ENCODE results near the gene NECTIN2.
A peak's percentile ranks its signal among the peaks of the same experiment; 100 is the strongest.

Gene NECTIN2

GRCh38 chr19:44845612-44846454 is at the start of gene NECTIN2:
Gene NECTIN2 (plus strand): TSS chr19:44846297. CDS start chr19:44846526, 229 bp downstream.
- peak; percentile 47 to 66 for DNase-seq (ENCODE audit: low read depth in 2 of 2)

- no peak for DNase-seq (ENCODE audit: low read depth in 2 of 2)
These were observed 49.4 kb upstream of the NECTIN2 start for GRCh38 chr19:44796701-44797115.

- DNase-seq (ENCODE audit: low read depth in 2 of 2): no peak
These were observed 46.3 kb upstream of the NECTIN2 start for GRCh38 chr19:44799627-44800346.

- peak; percentile 60 to 64 for DNase-seq (ENCODE audit: low read depth in 2 of 2)
These were observed 45.6 kb upstream of the NECTIN2 start for GRCh38 chr19:44800461-44800860.

GRCh38 chr19:44803442-44804428 is 42.4 kb upstream of the NECTIN2 start:
- DNase-seq (ENCODE audit: low read depth in 2 of 2): no peak

GRCh38 chr19:44806291-44806690 is 39.8 kb upstream of the NECTIN2 start:
- DNase-seq (ENCODE audit: low read depth in 2 of 2): no peak

- DNase-seq (ENCODE audit: low read depth in 2 of 2): no peak
These were observed 38.9 kb upstream of the NECTIN2 start for GRCh38 chr19:44807162-44807561.

- no peak for DNase-seq (ENCODE audit: low read depth in 2 of 2)
These were observed 38.2 kb upstream of the NECTIN2 start for GRCh38 chr19:44807652-44808462.

GRCh38 chr19:44808463-44809371 is 37.4 kb upstream of the NECTIN2 start, which contains the start of gene BCAM:
Gene BCAM (plus strand): TSS chr19:44809103. CDS start chr19:44809125, 22 bp downstream.
- no peak for DNase-seq (ENCODE audit: low read depth in 2 of 2)

- no peak for DNase-seq (ENCODE audit: low read depth in 2 of 2)
These were observed 36.4 kb upstream of the NECTIN2 start for GRCh38 chr19:44809577-44810233.

GRCh38 chr19:44810234-44811121 is 35.6 kb upstream of the NECTIN2 start:
- no peak for DNase-seq (ENCODE audit: low read depth in 2 of 2)

GRCh38 chr19:44811122-44811419 is 35.0 kb upstream of the NECTIN2 start:
- DNase-seq (ENCODE audit: low read depth in 2 of 2): no peak

GRCh38 chr19:44812142-44812718 is 33.9 kb upstream of the NECTIN2 start:
- no peak for DNase-seq (ENCODE audit: low read depth in 2 of 2)

GRCh38 chr19:44813070-44813840 is 32.8 kb upstream of the NECTIN2 start:
- DNase-seq (ENCODE audit: low read depth in 2 of 2): no peak

- DNase-seq (ENCODE audit: low read depth in 2 of 2): no peak
These were observed 32.1 kb upstream of the NECTIN2 start for GRCh38 chr19:44813841-44814470.

GRCh38 chr19:44814517-44814916 is 31.6 kb upstream of the NECTIN2 start:
- no peak for DNase-seq (ENCODE audit: low read depth in 2 of 2)

- no peak for DNase-seq (ENCODE audit: low read depth in 2 of 2)
These were observed 29.8 kb upstream of the NECTIN2 start for GRCh38 chr19:44816301-44816700.
